HG02610 (cell line): ENCODE measurements around the gene BMPR1A.

Experiments used
- ATAC-seq: cut with Tn5 transposase; IDR thresholded peaks from one replicate; pipeline ENCODE4 v1.9.1; 2021; ENCODE audit warnings: mild to moderate bottlenecking, moderate library complexity; ENCODE audit not compliant: unreplicated experiment

BMPR1A gene

DNA sequence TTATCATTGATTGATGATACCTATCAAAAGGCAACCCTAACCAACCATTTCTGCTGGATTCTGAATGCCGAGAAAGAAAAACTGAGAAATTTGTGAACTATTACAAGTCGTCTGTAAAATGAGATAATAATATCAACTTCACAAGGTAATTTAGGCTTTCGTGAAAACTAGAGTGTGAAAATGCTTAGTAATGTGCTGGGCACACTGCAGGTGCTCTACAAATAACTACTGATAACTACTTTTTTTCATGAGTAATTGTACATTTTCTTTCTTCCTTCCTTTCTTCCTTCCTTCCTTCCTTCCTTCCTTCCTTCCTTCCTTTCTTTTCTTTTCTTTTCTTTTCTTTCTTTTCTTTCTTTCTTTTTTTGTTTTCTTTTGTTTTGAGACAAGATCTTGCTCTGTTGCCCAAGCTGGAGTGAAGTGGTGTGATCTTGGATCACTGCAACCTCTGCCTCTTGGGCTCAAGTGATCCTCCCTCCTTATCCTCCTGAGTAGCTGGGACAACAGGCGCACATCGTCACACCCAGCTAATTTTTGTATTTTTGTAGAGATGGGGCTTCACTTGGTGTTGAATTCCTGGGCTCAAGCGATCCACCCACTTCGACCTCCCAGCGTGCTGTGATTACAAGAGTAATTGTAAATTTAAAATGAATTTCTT, 42.9 kb downstream of the BMPR1A start:
- ATAC-seq = no peak

DNA sequence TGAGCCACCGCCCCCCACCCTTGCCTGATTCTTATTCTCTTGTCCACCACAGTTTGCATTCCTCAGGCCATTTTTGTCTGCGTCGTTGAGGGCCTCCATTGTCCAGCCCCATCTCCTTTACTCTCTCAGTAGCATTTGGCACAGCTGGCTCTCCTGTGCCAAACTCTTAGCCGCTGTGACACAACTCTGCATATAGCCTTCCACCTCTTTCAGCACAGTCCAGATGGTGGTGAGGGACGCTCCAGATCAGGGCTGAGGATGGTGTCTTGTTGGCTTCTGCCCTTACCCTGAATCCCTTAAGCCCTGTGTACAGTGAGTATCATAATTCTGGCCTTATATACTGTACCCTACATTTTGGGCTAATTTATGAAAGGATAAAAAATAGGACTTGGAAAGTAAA, 45.6 kb downstream of the BMPR1A start:
- ATAC-seq = peak; percentile 17

DNA sequence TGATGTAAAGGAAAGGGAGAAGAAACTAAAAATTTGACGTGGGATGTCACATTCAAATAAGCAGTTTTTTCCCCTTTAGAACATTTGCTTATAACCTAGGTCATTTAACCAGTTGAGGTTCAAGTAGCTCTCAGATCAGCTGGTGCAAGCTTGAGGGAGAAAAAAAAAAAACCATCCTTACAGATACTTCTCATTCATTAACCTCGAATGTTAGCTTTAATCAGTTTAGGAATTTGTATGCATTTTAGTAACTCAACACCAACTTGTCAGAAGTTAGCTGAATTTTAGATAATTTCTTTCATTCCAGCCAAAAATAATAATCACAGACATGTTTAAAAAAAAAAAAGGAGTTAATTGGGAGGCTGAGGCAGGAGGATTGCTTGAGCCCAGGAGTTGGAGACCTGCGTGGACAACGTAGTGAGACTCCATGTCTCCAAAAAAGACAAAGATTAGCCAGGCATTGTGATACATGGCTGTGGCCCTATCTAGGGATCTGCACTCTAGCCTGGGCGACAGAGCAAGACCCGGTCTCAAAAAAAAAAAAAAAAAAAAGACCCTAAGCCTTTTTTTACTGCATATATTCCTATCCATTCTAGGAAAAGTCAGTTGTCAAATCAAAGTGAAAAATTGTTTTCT, 46.2 kb downstream of the BMPR1A start:
- peak; percentile 48 for ATAC-seq

DNA sequence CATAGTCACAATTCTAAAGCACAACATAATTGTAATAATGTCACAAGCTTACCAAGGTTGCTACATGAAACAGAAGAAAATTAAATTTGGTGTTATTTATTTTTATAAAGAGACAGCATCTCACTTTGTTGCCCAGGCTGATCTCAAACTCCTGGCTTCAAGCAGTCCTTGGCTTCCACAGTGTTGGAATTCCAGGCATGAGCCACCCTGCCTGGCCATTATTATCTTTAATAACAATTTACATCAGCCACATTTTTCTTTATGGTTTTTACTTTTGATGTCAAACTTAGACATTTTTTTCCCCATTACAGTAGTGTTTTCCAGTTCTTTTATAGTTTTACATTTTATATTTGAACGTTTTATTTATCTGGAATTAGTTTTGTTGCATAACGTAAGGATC, 46.7 kb downstream of the BMPR1A start:
- no peak for ATAC-seq

DNA sequence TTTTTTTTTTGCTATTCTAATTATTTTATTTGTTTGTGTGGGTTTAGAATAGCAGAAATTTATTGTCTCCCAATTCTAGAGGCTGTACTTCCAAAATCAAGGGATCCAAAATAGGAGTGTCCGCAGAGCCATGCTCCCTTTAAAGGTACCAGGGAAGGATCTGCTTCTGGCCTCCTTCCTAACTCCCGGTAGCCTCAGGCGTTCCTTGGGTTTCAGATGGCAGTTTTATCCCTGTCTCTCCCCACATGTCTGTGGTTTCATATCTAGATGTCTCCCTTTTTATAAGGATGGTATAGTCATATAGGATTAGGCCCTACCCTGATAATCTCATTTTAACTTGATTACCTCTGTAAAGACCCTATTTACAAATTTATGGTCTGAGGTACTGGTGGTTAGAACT, 48.4 kb downstream of the BMPR1A start:
- ATAC-seq = no peak

DNA sequence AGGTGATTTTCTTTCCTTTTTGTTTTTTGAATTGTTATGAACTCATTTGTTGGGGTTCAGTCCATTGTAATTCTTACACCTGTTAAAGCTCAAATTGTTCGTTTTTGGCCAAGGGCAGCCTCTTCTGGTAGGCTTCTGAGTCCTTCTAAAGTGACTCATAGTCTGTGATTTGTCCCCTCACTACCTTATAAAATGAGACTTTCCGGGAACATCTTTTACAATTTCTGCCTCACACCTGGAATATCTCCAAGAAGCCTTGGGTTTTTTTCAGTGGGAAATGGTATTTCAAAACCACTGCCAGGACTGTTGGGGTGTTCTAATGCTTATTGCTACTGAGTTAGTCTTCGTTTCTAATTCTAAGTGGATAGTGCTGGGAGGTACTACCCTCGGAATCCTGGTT, 56.7 kb downstream of the BMPR1A start:
- ATAC-seq = no peak

DNA sequence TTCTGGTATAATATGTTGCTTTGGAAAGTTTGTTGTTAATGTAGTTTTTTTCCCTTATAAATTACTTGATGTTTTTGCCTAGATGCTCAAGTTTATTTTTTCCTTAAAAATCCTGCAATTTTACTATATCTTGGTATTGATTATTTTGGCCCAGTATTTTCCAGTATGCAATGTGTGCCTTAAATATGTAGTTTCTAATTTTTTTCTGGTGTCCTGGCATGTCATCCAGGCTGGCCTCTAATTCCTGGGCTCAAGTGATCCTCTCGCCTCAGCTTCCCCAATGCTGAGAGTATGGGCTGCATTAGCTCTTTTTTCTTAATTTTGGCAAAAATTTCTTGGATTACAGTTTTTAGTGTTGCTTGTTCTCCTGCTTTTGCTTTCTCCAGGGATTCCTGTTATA, 57.6 kb downstream of the BMPR1A start:
- no peak for ATAC-seq

DNA sequence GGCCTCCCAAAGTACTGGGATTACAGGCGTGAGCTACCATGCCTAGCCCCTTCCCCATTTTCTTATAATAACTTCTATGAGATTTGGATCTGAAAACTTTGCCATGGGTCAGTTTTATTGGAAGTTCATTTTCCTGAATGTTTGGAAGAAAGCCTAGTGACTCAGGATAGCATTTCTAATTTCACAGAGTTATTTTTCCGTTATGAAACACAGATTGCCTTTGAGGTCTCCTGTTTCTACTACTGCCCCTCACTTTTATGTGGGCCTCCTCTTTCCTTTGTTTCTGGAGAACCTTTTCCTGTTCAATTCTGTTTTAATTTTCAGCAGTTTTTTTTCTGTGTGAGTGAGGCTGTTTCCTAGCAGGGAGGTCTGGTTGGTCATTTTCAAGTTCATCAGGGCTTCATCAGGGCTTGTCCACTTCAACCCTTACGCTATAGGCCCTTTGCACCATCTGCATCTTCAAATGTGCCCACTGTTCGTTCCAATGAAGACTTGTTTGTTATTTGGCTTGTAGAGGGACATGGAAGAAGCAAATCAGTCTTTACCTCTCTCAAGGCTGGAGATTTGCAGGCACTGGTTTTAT, 58.7 kb downstream of the BMPR1A start:
- no peak for ATAC-seq

DNA sequence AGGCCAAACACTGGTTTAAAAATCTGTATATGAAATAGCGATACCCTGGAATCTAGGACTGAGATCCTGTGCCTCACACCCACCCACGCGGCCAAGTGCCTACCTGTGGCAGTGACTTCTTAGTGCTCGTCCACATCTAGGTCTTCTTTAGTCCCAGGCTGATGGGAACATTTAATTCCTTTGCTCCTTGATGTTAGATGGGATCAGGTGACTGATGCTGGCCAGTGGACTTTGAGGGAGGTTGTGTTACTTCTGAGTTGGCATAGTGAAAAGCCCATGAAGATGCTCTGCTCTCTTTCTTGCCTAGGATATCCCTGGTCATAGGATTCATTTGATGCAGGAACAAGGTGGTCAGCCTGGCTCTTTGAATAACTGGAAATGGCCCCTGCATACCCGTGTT, 59.2 kb downstream of the BMPR1A start:
- ATAC-seq = no peak

DNA sequence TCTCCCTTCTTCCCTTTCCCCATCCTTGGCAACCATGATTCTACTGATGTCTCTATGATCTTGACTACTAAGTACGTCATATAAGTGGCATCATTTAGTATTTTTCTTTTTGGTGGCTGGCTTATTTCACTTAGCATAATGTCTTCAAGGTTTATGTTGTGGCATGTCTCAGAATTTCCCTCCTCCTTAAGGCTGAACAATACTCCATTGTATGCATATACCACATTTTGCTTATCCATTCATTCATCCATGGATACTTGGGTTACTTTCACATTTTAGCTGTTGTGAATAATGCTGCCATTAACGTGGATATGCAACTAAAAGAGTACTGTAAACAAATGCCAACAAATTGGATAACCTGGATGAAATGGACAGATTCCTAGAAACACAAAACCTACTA, 60.8 kb downstream of the BMPR1A start:
- ATAC-seq = no peak

DNA sequence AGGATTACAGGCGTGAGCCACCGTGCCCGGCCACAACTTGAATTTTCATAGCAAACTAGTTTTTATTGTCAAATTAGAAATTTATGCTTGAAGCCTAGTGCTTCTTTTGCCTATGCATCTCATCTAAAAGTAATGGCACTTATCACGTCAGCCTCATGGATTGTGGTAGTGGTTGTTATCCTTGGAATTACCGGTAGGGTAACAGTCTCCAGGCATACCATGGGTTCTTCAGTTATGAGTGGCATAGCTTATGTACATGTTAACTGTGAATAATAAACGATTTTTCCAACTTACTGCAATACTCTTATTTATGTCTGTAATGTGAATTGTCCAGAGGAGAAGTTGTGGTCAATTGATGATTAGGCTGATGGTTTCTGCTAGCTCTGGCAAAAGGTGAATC, 63.1 kb downstream of the BMPR1A start:
- ATAC-seq = no peak

DNA sequence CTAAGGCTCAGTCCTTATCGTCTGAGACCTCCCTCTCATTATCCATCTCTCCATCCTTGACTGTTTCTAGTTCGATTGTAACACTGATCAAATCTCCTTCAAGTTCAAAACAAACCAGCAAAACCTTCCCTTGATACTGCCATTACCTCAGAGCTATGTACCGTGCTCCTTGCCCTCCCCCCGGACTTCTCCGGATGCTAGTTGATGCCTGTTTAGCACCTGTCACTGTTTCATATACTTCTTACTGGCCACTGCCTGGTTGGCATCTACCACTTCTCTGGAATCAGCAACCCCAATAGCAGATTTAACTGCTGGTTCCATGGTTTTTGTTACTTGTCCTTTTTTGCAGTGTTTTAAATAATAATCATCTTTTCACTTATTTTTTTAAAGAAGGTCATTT, 64.1 kb downstream of the BMPR1A start:
- ATAC-seq = no peak

DNA sequence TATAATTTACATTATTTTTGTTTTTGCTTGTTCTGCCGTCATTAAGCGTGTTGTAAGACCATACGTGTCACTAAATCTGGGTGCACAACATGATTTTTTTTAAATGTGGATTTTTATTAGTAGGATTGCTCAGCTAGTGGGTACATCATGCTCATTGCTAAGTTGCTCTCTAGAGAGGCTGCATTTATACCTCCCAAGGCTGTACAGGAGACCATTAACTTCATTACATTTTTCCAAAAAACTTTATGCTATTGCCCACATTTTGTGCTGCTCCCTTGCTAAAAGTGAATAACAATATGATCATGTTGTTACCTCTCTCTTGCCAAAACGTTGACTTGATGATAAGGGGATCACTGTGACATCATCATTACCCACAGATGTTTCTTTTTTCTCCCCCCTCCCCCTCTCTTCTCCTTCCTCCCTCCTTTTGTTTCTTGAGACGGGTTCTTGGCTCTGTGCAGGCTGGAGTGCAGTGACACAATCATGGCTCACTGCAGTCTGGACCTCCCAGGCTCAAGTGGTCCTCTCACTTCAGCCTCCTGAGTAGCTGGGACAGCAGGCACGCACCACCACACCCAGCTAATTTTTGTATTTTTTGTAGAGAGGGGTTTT, 65.1 kb downstream of the BMPR1A start:
- ATAC-seq = no peak

DNA sequence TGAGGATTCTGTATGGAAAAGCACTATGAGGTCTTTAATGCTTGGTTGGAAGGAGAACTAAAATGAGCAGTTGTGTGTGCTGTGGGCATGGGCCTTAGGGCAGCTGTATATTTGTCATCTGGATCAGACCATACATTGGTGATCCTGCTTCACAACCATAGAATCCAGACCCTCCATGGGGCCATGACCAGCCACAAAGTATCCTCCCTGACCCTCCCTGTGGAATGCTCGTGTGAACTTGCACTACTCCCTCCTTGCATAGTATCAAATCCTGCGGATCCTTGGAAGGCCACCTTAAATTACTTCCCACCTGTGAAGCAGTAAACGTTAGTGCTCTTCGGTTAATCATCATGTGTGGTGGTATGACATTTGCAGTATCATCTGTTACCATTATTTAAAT, 67.1 kb downstream of the BMPR1A start:
- ATAC-seq = no peak

DNA sequence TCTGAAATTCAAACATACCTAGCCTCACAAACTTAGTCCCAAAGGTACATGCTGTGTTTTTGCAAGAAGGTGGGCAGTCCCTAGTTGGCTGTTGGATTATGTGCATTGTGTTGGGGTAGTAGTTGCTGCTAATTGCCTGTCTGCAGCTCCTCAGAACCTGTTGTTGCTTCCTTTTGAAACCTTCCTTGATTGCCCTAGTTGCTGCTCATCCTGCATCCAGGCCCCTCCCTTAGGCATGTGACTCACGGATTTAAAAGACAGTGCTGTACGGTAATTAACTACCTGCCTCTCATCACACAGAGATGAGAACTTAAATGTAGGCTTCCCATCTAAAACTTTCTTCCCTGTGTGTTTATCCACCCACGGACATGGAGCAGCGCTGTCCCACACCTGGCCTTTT, 67.7 kb downstream of the BMPR1A start:
- ATAC-seq = no peak

DNA sequence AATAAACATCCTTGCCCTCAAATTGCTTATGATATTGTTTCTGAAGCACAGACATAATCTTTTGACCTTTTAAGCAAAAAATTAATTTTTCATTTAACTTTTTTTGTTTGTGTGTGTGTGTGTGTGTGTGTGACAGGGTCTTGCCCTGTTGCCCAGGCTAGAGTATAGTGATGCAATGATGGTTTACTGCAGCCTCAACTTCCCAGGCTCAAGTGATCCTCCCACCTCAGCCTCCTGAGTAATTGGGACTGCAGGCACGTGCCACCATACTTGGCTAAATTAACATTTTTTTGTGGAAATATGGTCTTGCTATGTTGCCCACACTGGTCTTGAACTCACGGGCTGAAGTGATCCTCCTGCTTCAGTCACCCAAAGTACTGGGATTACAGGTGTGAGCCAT, 68.9 kb downstream of the BMPR1A start:
- ATAC-seq = no peak

DNA sequence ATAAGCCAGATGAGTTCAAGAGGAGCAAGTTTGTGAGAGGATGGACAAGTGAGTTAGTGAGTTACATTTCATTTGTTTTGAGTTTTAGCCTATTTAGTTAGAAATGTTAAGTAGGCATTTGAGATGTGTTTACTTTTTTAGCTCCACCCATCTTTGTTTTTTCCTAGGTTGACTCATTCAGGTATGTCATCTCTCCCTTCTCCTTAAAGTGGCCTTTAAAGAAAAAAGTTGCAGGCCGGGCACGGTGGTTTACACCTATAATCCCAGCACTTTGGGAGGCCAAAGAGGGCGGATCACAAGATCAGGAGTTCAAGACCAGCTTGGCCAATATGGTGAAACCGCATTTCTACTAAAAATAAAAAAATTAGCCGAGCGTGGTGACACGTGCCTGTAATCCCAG, 71.2 kb downstream of the BMPR1A start:
- ATAC-seq = no peak

DNA sequence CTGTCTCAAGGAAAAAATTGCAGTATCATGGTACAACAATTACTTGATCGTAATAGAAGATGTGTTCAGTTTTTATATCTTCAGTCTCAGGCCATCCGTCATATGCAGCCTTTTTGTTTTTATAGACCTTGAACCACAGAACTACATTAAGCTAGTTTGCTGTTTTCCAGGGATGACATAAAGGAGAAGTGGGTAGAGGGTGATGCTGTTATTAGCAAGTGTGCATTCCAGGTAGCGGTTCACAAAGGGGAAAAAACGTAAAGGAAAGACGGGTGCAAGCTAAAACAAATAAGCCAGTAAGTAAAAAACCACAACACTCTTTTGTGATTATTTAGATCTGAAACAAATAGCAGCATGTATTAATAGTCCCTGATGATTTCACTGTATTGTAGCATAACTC, 71.7 kb downstream of the BMPR1A start:
- ATAC-seq = no peak

DNA sequence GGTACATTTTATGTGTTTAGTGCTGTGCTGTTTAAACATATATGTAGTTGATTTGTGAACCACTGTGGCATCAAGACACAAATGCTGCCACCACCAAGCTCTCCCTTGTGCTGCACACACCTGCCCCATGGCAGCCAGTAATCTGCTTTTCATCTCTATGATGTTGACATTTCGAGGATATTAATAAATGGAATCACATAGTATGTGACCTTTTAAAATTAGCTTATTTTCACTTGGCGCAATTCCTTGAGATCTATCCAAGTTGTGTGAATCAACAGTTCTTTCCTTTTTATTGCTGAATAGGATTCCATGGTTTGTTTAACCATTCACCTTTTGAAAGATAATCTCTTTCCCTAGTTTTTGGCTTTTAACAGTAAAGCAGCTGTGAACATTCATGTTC, 73.1 kb downstream of the BMPR1A start:
- ATAC-seq = no peak

DNA sequence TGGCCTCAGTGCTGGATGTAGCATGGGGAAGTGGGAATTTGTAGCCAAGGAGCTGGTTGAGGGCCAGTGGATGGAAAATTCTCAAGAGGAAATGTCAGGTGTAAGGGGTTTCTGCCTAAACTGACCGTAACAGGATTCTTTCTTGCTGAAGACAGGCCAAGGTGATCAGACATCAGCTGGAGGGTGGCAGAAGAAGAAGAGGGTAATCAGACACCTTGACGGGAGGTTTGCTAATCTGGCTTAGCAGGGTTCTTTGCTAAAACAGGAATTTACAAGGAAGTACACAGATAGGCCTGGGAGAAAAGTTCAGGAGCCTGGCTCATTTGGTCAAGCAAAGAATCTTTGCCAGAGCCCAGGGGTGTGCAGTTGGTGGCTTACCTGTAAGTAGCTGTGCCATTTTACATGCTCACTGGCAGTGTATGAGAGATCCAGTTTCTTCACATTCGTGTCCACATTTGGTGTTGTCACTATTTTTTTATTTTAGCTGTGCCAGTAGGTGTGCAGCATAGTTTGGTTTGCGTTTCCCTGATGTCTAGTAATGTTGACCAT, 73.7 kb downstream of the BMPR1A start:
- ATAC-seq = no peak

DNA sequence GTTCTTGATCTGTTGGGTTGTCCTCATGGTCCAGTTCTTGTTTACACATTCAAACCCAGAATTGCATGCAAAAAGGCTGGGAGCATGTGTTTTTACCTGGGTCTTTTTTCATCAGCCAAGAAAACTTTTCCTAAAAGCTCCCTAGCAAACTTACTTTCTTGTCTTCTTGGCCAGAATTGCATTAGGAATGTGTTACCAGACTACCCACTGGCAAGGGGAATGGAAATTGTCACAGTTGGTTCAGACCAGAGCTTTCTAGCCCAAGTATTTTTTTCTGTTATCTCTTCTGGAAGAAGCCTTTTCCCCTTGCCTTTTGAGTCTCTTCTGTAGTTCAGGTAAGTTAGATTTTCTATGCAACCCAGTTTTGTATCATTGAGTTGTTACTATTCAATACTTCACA, 77.5 kb downstream of the BMPR1A start:
- ATAC-seq = no peak

DNA sequence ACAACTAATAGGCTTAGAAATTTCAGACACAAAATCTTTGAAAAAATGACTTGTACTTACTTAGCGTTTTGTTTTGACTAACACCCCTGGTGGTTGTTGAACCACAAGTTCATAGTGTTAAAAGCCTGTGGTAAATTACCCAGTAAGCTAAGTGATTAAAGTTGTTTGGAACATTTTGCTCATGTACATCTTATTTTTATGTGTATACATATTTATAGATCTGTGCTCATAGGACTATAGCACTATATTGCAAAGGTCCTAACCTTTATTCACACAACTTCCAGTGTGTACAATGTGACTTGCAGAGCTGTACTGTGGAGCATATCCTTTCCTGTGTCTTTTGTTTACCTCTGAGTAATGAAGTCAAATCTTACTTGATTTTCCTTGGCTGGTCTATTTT, 79.6 kb downstream of the BMPR1A start:
- no peak for ATAC-seq
